SK-MEL-5 (cell line): Measurements from ENCODE around the gene KCNG4. TPM values are rescaled to one million over a fixed set of nuclear protein-coding genes. Genes with fewer than 3 reads are reported as not detected.
"Not testable (repeated sequence)": the region's sequence is repeated elsewhere in the genome, so short reads cannot be mapped to it uniquely, and the experiment has no call there.

ENCODE experiments used
- DNase-seq: peaks from one replicate; pipeline ENCODE4 v3.0.0-alpha.2; 2016; ENCODE audit warnings: low read depth, low spot score
- in situ Hi-C: cut with HindIII; loops from 2 replicates; pipeline ENCODE4 v1.10.0; 2016; ENCODE audit warnings: low sequenced_read_pairs, high pct_unique_total_duplicates, low pct_unique_long_range_greater_than_20kb
- total RNA-seq: library from RNA; depleted of rRNA; stranded (reverse); fragments of >200 nt; shearing (Covaris generic); gene quantifications from 2 replicates; pipeline ENCODE4 v1.2.3, GENCODE V29; 2014

The KCNG4 gene
- total RNA-seq, 1 experiment from 2014 or later, result 3.3 TPM

GRCh38 chr16:84223456-84223855 lies 16.4 kb downstream of the KCNG4 start:
- no peak for DNase-seq
- in situ Hi-C loops, result no loop called here

DNA sequence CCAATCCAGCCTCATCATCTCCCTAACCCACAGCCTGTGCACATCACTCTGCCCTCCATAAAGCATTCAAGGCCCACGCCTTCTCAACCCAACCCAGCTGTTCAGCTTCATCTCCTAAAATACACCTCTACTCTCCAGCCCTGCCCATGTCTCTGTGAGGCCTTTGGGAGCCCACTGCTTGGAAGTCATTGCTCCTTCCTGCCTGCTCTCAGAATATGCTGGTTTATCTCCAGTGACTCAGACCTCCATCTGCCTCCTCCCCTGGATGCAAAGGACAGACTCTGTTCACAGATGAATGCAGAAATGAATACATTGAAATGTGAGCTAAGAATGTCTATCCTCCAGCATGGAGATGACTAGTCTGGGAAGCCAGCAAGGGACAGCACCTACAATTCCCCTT lies 19.0 kb downstream of the KCNG4 start:
- in situ Hi-C loops, result no loop called here
- DNase-seq, result no peak

- in situ Hi-C loops, result no loop called here
- no peak for DNase-seq
These were observed 20.9 kb downstream of the KCNG4 start for GRCh38 chr16:84218956-84219355.

DNA sequence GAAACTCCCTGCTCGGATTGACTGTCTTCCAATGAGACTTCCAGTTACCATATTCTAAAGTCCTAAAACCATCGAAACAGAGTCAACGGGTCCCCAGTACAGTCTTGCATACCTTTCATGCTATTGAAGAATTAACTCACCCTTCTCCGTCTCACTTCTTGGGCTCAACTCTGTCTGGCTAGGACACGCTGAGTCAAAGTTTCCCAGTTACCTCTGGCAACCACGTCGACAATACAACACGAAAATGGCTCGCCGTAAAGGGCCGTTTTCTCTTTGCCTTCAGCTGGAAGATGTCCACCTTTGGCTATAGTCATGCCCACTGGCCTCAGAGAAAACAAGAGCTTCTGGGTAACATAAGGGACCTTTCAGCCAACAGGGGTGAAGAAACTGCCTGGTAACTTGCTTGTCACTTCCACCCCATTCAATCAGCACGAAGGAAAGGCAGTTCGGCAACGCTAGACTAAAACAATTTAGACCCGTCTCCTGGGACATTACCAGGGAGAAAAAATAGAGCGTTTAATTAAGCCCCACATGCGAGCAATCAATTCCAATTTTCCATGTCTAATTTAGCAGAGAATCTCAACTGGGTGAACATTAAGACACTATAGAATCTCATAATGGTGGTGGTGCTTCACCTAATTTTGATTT lies 21.5 kb downstream of the KCNG4 start:
- DNase-seq, result no peak
- in situ Hi-C loops, result no loop called here

DNA sequence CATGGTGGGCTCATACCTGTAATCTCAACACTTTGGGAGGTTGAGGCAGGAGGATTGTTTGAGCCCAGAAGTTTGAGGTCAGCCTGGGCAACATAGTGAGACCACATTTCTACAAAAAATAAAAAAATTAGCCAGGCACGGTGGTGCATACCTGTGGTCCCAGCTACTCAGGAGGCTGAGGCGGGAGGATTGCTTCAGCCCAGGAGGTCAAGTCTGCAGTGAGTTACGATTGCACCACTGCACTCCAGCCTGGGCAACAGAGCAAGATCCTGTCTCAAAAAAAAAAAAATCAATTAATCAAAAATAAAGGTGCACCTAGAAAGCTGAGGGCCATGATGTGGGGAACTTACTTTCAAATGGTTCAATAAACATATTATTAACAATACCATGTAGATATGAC lies 23.7 kb downstream of the KCNG4 start:
- in situ Hi-C loops, DNase-seq: not testable (repeated sequence)

- DNase-seq, result no peak
- in situ Hi-C loops, result no loop called here
These were observed 24.3 kb downstream of the KCNG4 start for GRCh38 chr16:84215531-84215930.

DNA sequence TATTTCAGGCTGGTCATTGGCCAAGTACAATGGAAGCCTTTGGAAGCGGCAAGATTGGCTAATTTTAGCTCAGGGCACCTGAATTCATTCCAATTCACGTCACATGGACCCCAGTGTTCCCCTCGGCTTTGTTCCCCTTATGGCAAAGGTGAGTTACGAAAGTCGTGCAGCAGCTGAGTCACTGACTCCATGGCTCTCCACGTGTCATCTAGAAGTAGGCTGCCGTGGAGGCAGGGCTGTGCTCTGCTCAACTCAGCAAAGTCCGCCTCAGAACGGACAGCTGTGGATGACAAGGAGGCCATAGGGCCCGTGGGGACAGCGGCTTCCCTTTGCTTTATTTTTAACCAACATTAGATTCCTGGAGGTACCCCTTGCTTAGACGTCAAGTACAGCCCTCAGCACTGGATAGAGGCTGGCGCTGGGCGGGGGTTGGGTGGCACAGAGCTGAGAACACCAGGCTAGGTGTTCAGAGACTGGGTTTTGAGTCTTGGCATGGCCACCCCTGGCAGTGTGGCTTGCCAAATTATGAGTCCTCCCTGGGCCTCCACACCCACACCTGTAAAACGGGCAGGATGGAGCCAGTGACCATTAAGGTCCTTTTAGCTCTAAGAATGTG lies 25.3 kb downstream of the KCNG4 start:
- in situ Hi-C loops, result no loop called here
- DNase-seq, result no peak

GRCh38 chr16:84212631-84213030 lies 27.2 kb downstream of the KCNG4 start:
- in situ Hi-C loops, result no loop called here
- no peak for DNase-seq

- in situ Hi-C loops, result no loop called here
- no peak for DNase-seq
These were observed 27.7 kb downstream of the KCNG4 start for GRCh38 chr16:84212154-84212553.

DNA sequence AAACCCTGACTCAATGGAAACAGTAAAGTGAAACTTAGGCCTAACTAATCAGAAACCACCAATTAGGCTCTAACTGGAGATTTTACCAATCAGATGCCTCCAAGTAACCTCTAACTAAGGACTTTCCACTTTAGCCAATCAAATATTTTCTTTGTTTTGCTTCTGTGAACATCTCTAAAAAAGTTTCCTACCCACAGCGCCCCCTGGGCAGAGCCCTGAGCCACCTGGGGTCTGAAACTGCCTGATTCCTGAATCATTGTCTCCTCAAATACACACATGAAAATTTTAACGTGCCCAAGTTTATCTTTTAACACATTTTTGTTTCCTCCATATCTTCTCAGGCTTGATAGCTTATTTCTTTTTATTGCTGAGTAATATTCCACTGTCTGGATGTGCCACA lies 29.8 kb downstream of the KCNG4 start:
- no peak for DNase-seq
- in situ Hi-C loops, result no loop called here

DNA sequence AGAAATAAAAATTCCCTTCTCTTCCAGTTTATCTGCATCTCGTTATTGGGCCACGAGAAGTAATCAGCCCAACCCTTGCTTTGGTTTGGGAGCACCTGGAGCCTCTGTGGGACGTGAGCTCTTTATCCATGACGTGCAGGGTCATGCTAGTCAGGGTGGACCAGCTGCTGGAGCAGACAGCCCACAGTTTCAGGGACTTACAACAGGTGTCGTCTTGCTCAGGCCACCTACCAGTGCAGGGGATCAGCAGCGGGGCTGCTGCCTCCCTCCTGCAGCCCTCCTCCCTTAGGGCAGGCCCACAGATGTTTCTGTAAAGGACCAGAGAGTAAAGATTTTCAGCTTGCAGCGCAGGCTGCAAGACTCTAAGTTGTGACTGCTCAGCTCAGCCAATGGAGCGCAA lies 31.9 kb downstream of the KCNG4 start:
- in situ Hi-C loops, result no loop called here
- no peak for DNase-seq

- DNase-seq, result no peak
- in situ Hi-C loops, result no loop called here
These were observed 32.6 kb downstream of the KCNG4 start for GRCh38 chr16:84207251-84207650.

- in situ Hi-C loops, result no loop called here
These were observed 33.7 kb downstream of the KCNG4 start for GRCh38 chr16:84205976-84206691.

GRCh38 chr16:84205123-84205522 lies 34.7 kb downstream of the KCNG4 start:
- DNase-seq, in situ Hi-C loops: not testable (repeated sequence)

More at GRCh38 chr16:84205976-84206691, 33.7 kb downstream of the KCNG4 start:
- DNase-seq, result no peak

GRCh38 chr16:84204551-84204950 lies 35.3 kb downstream of the KCNG4 start:
- DNase-seq, in situ Hi-C loops: not testable (repeated sequence)

DNA sequence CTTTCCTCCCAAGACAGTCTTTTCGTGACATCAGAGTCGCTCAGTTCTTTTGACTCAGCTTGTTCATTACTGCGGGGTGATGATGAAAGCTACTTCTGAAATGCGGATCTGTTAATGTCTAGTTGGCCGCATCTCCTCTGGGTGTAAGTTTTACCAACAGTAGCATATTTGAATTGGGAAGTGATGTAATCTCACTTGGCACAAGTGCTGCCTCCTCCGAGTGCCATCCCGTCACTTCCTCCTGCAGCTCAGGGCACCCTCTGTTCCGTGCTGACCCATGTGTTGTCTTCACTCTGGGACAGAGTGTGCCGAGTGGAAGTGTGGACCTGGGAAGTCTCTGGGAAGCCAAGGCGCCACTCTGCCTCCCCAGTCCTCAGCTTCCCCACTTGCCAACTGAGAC lies 40.0 kb downstream of the KCNG4 start:
- in situ Hi-C loops, result no loop called here
- DNase-seq, result no peak

DNA sequence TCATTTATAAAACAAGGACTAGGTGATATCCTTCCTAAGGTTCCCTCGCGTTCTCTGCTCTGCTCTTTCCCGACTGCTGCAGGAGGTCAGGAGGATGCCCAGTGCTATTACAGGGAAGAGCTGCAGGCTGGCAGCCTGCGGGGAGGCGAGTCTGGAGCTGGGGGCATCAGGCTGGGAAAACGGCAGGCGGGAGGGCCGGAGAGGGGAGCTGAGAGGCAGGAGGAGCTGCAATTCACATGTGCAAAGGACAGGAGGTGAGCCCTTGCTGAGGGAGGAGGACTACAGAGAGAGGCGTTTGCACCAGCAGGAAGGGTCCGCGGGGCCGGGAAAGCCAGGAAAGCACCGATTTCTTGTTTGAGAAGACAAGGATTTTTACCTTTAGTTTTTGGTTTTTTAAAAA lies 40.7 kb downstream of the KCNG4 start:
- in situ Hi-C loops, result no loop called here
- no peak for DNase-seq

DNA sequence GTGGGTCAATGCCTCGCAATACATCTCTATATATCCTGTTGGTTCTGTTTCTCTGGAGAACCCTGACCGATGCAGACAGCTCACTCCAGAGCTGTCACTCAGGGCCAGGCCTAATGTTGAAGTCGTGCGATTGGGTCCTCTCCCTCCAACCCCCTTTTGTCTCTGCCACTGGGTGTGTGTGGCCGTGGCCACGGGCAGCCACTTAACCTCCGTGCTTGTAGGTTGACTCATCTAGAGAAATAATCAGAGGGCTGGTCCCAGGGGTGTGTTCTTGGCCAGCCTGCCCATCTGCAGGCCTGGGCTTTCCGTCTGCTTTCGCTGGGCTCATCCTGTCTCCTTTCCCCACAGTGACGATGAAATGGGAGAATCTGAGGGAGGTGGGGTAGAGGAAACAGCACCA lies 41.4 kb downstream of the KCNG4 start:
- in situ Hi-C loops, result no loop called here
- DNase-seq, result no peak
